Nephron (organoid): ENCODE data around the gene COL10A1.

ENCODE experiments used
- H3K27ac Mint-ChIP-seq, 3 experiments: 2 replicates each; pipeline ENCODE4 v1.8.0; 2020; ENCODE audit warnings: mixed read lengths in 3 of 3, mild to moderate bottlenecking in 2 of 3, moderate library complexity in 1 of 3
- H3K27me3 Mint-ChIP-seq: 2 replicates; pipeline ENCODE4 v1.8.0; 2021; ENCODE audit warnings: low read depth, mild to moderate bottlenecking, moderate library complexity, mixed read lengths
- H3K36me3 Mint-ChIP-seq: 2 replicates; pipeline ENCODE4 v1.8.0; 2020; ENCODE audit warnings: low read depth, mixed read lengths
- H3K4me1 Mint-ChIP-seq: 2 replicates; pipeline ENCODE4 v1.8.0; 2020; ENCODE audit warnings: mixed read lengths
- H3K4me3 Mint-ChIP-seq, 3 experiments: 2 replicates each; pipeline ENCODE4 v1.8.0; 2020; ENCODE audit warnings: mild to moderate bottlenecking in 3 of 3, mixed read lengths in 3 of 3, moderate library complexity in 2 of 3
- H3K9me3 Mint-ChIP-seq: 2 replicates; pipeline ENCODE4 v1.8.0; 2020; ENCODE audit warnings: mixed read lengths
- CTCF ChIP-seq, 3 experiments: fragments of 200-600 bp; sonication (generic); IDR thresholded peaks; one replicate each; pipeline ENCODE4 v1.5.0; 2021; ENCODE audit warnings: antibody characterized with exemption in 3 of 3; ENCODE audit not compliant: unreplicated experiment in 3 of 3

Gene COL10A1

DNA sequence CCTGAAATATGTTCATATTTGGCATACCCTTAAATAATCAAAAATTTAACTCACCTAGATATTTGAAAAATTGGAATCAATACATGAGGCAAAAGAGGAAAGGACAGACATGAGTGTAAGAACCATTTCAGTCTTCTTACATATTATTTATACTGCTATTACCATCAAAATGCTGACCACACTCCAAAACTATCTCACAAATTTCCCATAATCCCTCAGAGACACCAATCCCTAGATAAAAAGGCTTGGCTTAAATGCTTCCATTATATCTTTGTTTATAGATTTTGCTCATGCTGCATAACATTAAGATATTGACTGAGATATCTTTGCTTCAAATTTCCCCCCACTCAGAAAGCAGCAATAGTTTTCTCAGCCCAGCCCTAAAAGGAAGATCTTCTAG, 37.0 kb downstream of the COL10A1 start:
- H3K27me3 Mint-ChIP-seq: no peaks in the 10 kb centered on the region
- no peak overlapping the region for H3K4me3 Mint-ChIP-seq
- H3K36me3 Mint-ChIP-seq: no peaks in the 10 kb centered on the region
- no peaks in the 10 kb centered on the region for H3K9me3 Mint-ChIP-seq
- H3K27ac Mint-ChIP-seq: no peak overlapping the region
- no peak for TF ChIP-seq CTCF (IDR thresholded peaks at IDR 0.05; ENCODE audit: unreplicated experiment in 3 of 3)
- H3K4me1 Mint-ChIP-seq: no peaks in the 10 kb centered on the region

- Mint-ChIP-seq H3K4me3 (no peak overlapping the region), H3K27me3 (no peaks in the 10 kb centered on the region), H3K4me1 (no peaks in the 10 kb centered on the region), H3K27ac (no peak overlapping the region), H3K9me3 (no peaks in the 10 kb centered on the region), H3K36me3 (no peaks in the 10 kb centered on the region)
- no peak for TF ChIP-seq CTCF (IDR thresholded peaks at IDR 0.05; ENCODE audit: unreplicated experiment in 3 of 3)
Measured at GRCh38 chr6:116087437-116088027, 38.4 kb downstream of the COL10A1 start.

GRCh38 chr6:116084284-116084683, 41.6 kb downstream of the COL10A1 start:
- no peak for TF ChIP-seq CTCF (IDR thresholded peaks at IDR 0.05; ENCODE audit: unreplicated experiment in 3 of 3)
- Mint-ChIP-seq H3K4me1 (no peaks in the 10 kb centered on the region), H3K27ac (no peak overlapping the region), H3K4me3 (no peak overlapping the region), H3K36me3 (no peaks in the 10 kb centered on the region), H3K9me3 (no peaks in the 10 kb centered on the region), H3K27me3 (no peaks in the 10 kb centered on the region)

DNA sequence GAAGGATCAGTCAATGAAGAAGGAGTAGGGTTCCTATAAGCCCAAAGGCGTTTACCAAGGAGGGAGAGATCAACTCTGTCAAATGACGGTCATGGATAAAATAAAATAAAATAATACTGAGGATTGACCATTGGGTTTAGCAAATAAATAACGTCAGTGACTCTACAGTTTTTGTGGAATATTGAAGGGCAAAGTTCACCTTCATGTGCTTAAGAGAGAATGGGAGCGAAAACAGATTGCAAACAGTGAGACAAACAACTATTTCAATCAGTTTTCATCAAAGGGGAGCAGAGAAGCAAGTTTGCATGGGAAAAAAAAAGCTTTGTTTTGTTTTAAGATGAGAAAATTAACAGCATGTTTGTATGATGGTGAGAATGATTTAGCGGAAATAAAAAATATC, 42.9 kb downstream of the COL10A1 start:
- no peaks in the 10 kb centered on the region for H3K4me1 Mint-ChIP-seq
- H3K36me3 Mint-ChIP-seq: no peaks in the 10 kb centered on the region
- no peaks in the 10 kb centered on the region for H3K9me3 Mint-ChIP-seq
- no peak overlapping the region for H3K27ac Mint-ChIP-seq
- no peak overlapping the region for H3K4me3 Mint-ChIP-seq
- no peak for TF ChIP-seq CTCF (IDR thresholded peaks at IDR 0.05; ENCODE audit: unreplicated experiment in 3 of 3)
- H3K27me3 Mint-ChIP-seq: no peaks in the 10 kb centered on the region

- Mint-ChIP-seq H3K4me3 (no peak overlapping the region), H3K27me3 (no peaks in the 10 kb centered on the region), H3K4me1 (no peaks in the 10 kb centered on the region), H3K36me3 (no peaks in the 10 kb centered on the region), H3K27ac (no peak overlapping the region), H3K9me3 (no peaks in the 10 kb centered on the region)
- TF ChIP-seq CTCF (IDR thresholded peaks at IDR 0.05; ENCODE audit: unreplicated experiment in 3 of 3): no peak
Measured at GRCh38 chr6:116078945-116079344, 47.0 kb downstream of the COL10A1 start.

DNA sequence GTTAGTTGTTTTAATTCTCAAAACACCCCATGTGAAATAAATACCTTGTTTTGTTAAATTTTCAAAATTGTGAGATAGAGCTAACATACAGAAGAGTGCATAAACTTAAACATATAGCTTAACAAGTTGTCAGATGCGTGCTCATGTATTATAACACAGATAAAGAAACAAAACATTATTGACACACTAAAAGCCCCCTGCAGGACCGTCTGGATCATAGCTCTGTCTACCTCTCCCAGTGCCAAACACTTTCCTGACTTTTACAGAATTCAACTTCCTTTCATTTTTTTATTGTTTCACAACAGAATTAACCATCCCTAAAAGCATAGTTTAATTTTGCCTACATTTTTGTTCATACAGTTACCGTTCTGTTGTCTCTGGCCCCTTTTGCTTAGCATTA, 47.4 kb downstream of the COL10A1 start:
- TF ChIP-seq CTCF (IDR thresholded peaks at IDR 0.05; ENCODE audit: unreplicated experiment in 3 of 3): no peak
- no peak overlapping the region for H3K4me3 Mint-ChIP-seq
- H3K36me3 Mint-ChIP-seq: no peaks in the 10 kb centered on the region
- no peaks in the 10 kb centered on the region for H3K9me3 Mint-ChIP-seq
- H3K27ac Mint-ChIP-seq: no peak overlapping the region
- H3K4me1 Mint-ChIP-seq: no peaks in the 10 kb centered on the region
- no peaks in the 10 kb centered on the region for H3K27me3 Mint-ChIP-seq
